T-helper 17 cell (primary cell): ENCODE measurements around the gene NAGK. TPM values are rescaled to one million over a fixed set of nuclear protein-coding genes. Genes with fewer than 3 reads are reported as not detected.
A peak's percentile ranks its signal among the peaks of the same experiment; 100 is the strongest.
"Not testable (repeated sequence)": the region's sequence is repeated elsewhere in the genome, so short reads cannot be mapped to it uniquely, and the experiment has no call there.

ENCODE experiments used
- ATAC-seq: fragments of 150-1000 bp; cut with Tn5 transposase; 2 replicates; pipeline ENCODE4 v1.10.0; 2021; ENCODE audit warnings: mild to moderate bottlenecking, moderate library complexity
- DNase-seq, 3 donors: peaks; one replicate each; pipeline versions ENCODE4 v3.0.0 to v3.0.0-alpha.2; 2020 to 2021
- H3K9me3 ChIP-seq: one replicate; pipeline ENCODE4 v1.7.0; 2013; ENCODE audit warnings: low read length, mild to moderate bottlenecking; ENCODE audit not compliant: control insufficient read depth, poor library complexity, severe bottlenecking
- H3K27ac Mint-ChIP-seq: one replicate; pipeline ENCODE4 v1.8.0; 2022; ENCODE audit warnings: mild to moderate bottlenecking, moderate library complexity, mixed read lengths
- H3K27me3 Mint-ChIP-seq: one replicate; pipeline ENCODE4 v1.8.0; 2022; ENCODE audit warnings: mixed read lengths
- H3K36me3 Mint-ChIP-seq: one replicate; pipeline ENCODE4 v1.8.0; 2022; ENCODE audit warnings: low read depth, mixed read lengths
- H3K4me1 Mint-ChIP-seq: one replicate; pipeline ENCODE4 v1.8.0; 2022; ENCODE audit warnings: mild to moderate bottlenecking, mixed read lengths
- H3K4me3 Mint-ChIP-seq: one replicate; pipeline ENCODE4 v1.8.0; 2022; ENCODE audit warnings: mild to moderate bottlenecking, moderate library complexity, mixed read lengths
- total RNA-seq, 4 donors: library from RNA in 2 of 4; stranded (reverse) in 2 of 4; gene quantifications; one replicate each; pipeline ENCODE4 v1.2.3 and lab custom pipeline; 2022 to 2026

The NAGK gene
- total RNA-seq (100 to 1,000 TPM in 1 of 2 donors, 10 to 100 TPM in 1; 75.0 to 102 TPM), total RNA-seq (lab: John Stamatoyannopoulos, UW) (59.2 to 71.6 reads per million in 2 donors)

- H3K4me3 Mint-ChIP-seq, result peak within 1 kb of the TSS; percentile 96
- peaks cover 2% of the 10 kb centered on the region for H3K27me3 Mint-ChIP-seq
- H3K4me1 Mint-ChIP-seq, result peaks cover 58% of the 10 kb centered on the region
- ATAC-seq (peak; percentile 83), DNase-seq (peak; percentile 97 to 98 (median 97))
- H3K36me3 Mint-ChIP-seq, result peaks cover 6% of the 10 kb centered on the region
- H3K9me3 ChIP-seq, result no peaks in the 10 kb centered on the region
- peak within 1 kb of the TSS; percentile 98 for H3K27ac Mint-ChIP-seq
Observed at GRCh38 chr2:71068218-71069035, at the start of gene NAGK. Gene NAGK (plus strand): TSS chr2:71068648. CDS start chr2:71068684, 36 bp downstream.

GRCh38 chr2:71019989-71020388 is 48.5 kb upstream of the NAGK start:
- not testable (repeated sequence) for H3K4me3 Mint-ChIP-seq, H3K4me1 Mint-ChIP-seq, H3K27me3 Mint-ChIP-seq, H3K27ac Mint-ChIP-seq, H3K9me3 ChIP-seq, H3K36me3 Mint-ChIP-seq, DNase-seq, ATAC-seq

- not testable (repeated sequence) for ATAC-seq, H3K4me3 Mint-ChIP-seq, DNase-seq, H3K36me3 Mint-ChIP-seq, H3K9me3 ChIP-seq, H3K4me1 Mint-ChIP-seq
- Mint-ChIP-seq H3K27me3 (peaks cover 12% of the 10 kb centered on the region), H3K27ac (peak overlapping the region; percentile 88)
Observed at GRCh38 chr2:71021394-71021793, 47.1 kb upstream of the NAGK start.

GRCh38 chr2:71023553-71024243 is 44.8 kb upstream of the NAGK start:
- H3K4me3 Mint-ChIP-seq, H3K36me3 Mint-ChIP-seq, H3K4me1 Mint-ChIP-seq, H3K9me3 ChIP-seq, ATAC-seq: not testable (repeated sequence)
- peak in 2 of 3 donors; percentile 37 to 45 for DNase-seq
- Mint-ChIP-seq H3K27ac (peak overlapping the region; percentile 66), H3K27me3 (peaks cover 12% of the 10 kb centered on the region)

- not testable (repeated sequence) for ATAC-seq, DNase-seq, H3K4me3 Mint-ChIP-seq
Observed at GRCh38 chr2:71036296-71036695, 32.2 kb upstream of the NAGK start.

GRCh38 chr2:71042287-71042686 is 26.2 kb upstream of the NAGK start:
- H3K9me3 ChIP-seq, result no peaks in the 10 kb centered on the region
- Mint-ChIP-seq H3K27me3 (peaks cover 31% of the 10 kb centered on the region), H3K4me1 (no peaks in the 10 kb centered on the region), H3K4me3 (no peak overlapping the region), H3K36me3 (no peaks in the 10 kb centered on the region), H3K27ac (no peak overlapping the region)
- ATAC-seq, result no peak
- DNase-seq, result no peak

More at GRCh38 chr2:71036296-71036695, 32.2 kb upstream of the NAGK start:
- not testable (repeated sequence) for H3K27ac Mint-ChIP-seq, H3K4me1 Mint-ChIP-seq, H3K9me3 ChIP-seq, H3K36me3 Mint-ChIP-seq
- H3K27me3 Mint-ChIP-seq, result peaks cover 60% of the 10 kb centered on the region

- DNase-seq, result no peak
Observed at GRCh38 chr2:71043531-71044407, 24.7 kb upstream of the NAGK start.

GRCh38 chr2:71045151-71045550 is 23.3 kb upstream of the NAGK start:
- no peaks in the 10 kb centered on the region for H3K9me3 ChIP-seq
- Mint-ChIP-seq H3K4me3 (no peak overlapping the region), H3K36me3 (no peaks in the 10 kb centered on the region), H3K4me1 (no peaks in the 10 kb centered on the region), H3K27me3 (peaks cover 16% of the 10 kb centered on the region), H3K27ac (no peak overlapping the region)
- no peak for DNase-seq
- no peak for ATAC-seq

More at GRCh38 chr2:71043531-71044407, 24.7 kb upstream of the NAGK start:
- H3K27ac Mint-ChIP-seq, result no peak overlapping the region
- no peak for ATAC-seq
- no peaks in the 10 kb centered on the region for H3K9me3 ChIP-seq
- peaks cover 18% of the 10 kb centered on the region for H3K27me3 Mint-ChIP-seq
- H3K36me3 Mint-ChIP-seq, result no peaks in the 10 kb centered on the region
- no peak overlapping the region for H3K4me3 Mint-ChIP-seq
- H3K4me1 Mint-ChIP-seq, result no peaks in the 10 kb centered on the region

GRCh38 chr2:71045865-71046548 is 22.4 kb upstream of the NAGK start:
- H3K27ac Mint-ChIP-seq, result no peak overlapping the region
- no peaks in the 10 kb centered on the region for H3K36me3 Mint-ChIP-seq
- H3K27me3 Mint-ChIP-seq, result peaks cover 13% of the 10 kb centered on the region
- no peaks in the 10 kb centered on the region for H3K9me3 ChIP-seq
- ATAC-seq (no peak), DNase-seq (no peak)
- no peak overlapping the region for H3K4me3 Mint-ChIP-seq
- no peaks in the 10 kb centered on the region for H3K4me1 Mint-ChIP-seq

- Mint-ChIP-seq H3K4me1 (no peaks in the 10 kb centered on the region), H3K27me3 (peaks cover 17% of the 10 kb centered on the region), H3K36me3 (no peaks in the 10 kb centered on the region), H3K27ac (no peak overlapping the region), H3K4me3 (no peak overlapping the region)
- DNase-seq (no peak), ATAC-seq (no peak)
- H3K9me3 ChIP-seq, result no peaks in the 10 kb centered on the region
Observed at GRCh38 chr2:71048096-71048495, 20.4 kb upstream of the NAGK start.

GRCh38 chr2:71049704-71050360 is 18.6 kb upstream of the NAGK start:
- not testable (repeated sequence) for H3K4me1 Mint-ChIP-seq, H3K9me3 ChIP-seq, H3K36me3 Mint-ChIP-seq, DNase-seq, H3K27ac Mint-ChIP-seq, H3K4me3 Mint-ChIP-seq, H3K27me3 Mint-ChIP-seq
- ATAC-seq, result peak; percentile 61

- H3K27ac Mint-ChIP-seq, result peak overlapping the region; percentile 51
- not testable (repeated sequence) for H3K4me3 Mint-ChIP-seq, H3K9me3 ChIP-seq, H3K36me3 Mint-ChIP-seq, DNase-seq, ATAC-seq, H3K4me1 Mint-ChIP-seq
- H3K27me3 Mint-ChIP-seq, result peaks cover 30% of the 10 kb centered on the region
Observed at GRCh38 chr2:71055206-71055740, 13.2 kb upstream of the NAGK start.
